PC-9 (cell line): ENCODE results near the gene MC2R.

Experiments used
- EZH2 ChIP-seq: fragments of 200-600 bp; sonication (generic); IDR thresholded peaks from 2 replicates; pipeline ENCODE4 v1.8.0; 2017; ENCODE audit warnings: antibody characterized with exemption, low read depth
- TF ChIP-seq, protein P1 (sequence below): fragments of 200-600 bp; sonication (generic); conservative IDR thresholded peaks from 2 replicates; pipeline ENCODE4 v1.6.1; 2017; ENCODE audit warnings: mixed run types, antibody characterized with exemption, mild to moderate bottlenecking, moderate library complexity

DNA sequence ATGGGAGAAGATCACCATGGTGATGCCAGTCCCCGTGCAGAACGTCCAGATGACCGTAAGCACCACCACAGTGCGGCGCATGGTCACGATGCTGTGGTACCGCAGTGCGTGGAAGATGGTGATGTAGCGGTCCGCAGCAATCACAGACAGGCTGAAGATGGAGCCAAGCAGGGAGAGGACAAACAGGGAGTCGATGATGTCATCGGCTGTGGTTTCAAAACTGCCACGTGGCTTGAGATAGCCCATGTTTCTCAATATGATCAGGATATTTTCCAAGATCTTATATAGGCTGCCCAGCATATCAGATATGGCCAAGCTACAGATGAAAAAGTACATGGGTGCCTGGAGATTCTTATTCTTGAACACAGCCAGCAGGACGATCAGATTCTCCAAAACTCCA lies 30.3 kb downstream of the MC2R start:
- TF ChIP-seq, protein P1, sequence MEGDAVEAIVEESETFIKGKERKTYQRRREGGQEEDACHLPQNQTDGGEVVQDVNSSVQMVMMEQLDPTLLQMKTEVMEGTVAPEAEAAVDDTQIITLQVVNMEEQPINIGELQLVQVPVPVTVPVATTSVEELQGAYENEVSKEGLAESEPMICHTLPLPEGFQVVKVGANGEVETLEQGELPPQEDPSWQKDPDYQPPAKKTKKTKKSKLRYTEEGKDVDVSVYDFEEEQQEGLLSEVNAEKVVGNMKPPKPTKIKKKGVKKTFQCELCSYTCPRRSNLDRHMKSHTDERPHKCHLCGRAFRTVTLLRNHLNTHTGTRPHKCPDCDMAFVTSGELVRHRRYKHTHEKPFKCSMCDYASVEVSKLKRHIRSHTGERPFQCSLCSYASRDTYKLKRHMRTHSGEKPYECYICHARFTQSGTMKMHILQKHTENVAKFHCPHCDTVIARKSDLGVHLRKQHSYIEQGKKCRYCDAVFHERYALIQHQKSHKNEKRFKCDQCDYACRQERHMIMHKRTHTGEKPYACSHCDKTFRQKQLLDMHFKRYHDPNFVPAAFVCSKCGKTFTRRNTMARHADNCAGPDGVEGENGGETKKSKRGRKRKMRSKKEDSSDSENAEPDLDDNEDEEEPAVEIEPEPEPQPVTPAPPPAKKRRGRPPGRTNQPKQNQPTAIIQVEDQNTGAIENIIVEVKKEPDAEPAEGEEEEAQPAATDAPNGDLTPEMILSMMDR = no peak
- no peak for TF ChIP-seq EZH2
